ENCODE measurements around the gene IL15RA.

GRCh38 chr10:6017781-6018354 is 40.5 kb upstream of the IL15RA start:
- no peak for TF ChIP-seq RB1 (IDR thresholded peaks at IDR 0.05; ENCODE audit: borderline replicate concordance)
- TF ChIP-seq JUNB (IDR thresholded peaks at IDR 0.05), result no peak
- no peak for TF ChIP-seq ATF3 (IDR thresholded peaks at IDR 0.05; ENCODE audit: borderline replicate concordance, extremely low read depth, low read depth, low read length)
- TF ChIP-seq BCLAF1 (IDR thresholded peaks at IDR 0.05), result no peak
- TF ChIP-seq POLR2AphosphoS5 (IDR thresholded peaks at IDR 0.05; ENCODE audit: low read length), result no peak
- no peak for TF ChIP-seq ZNF622 (IDR thresholded peaks at IDR 0.05)
- TF ChIP-seq CTCF (IDR thresholded peaks at IDR 0.05 in 2 of 3, conservative IDR thresholded peaks at IDR 0.05 in 1 of 3; ENCODE audit: control insufficient read depth in 2 of 3, extremely low read depth in 1 of 3, insufficient read depth in 1 of 3, low read depth in 3 of 3, low read length in 3 of 3), result no peak
- no peak for TF ChIP-seq FOXK2 (IDR thresholded peaks at IDR 0.05)
- TF ChIP-seq MXI1 (IDR thresholded peaks at IDR 0.05; ENCODE audit: low read depth, low read length), result no peak
- no peak for TF ChIP-seq POLR2A (IDR thresholded peaks at IDR 0.05; ENCODE audit: low read depth, low read length)
- no peak for TF ChIP-seq EED (IDR thresholded peaks at IDR 0.05; ENCODE audit: low read depth)
- TF ChIP-seq FOS (IDR thresholded peaks at IDR 0.05; ENCODE audit: borderline replicate concordance, extremely low read depth, insufficient read length), result no peak

Data from GM12878 (cell line).